ENCODE data around the gene ADGRB3. TPM values are rescaled to one million over a fixed set of nuclear protein-coding genes. Genes with fewer than 3 reads are reported as not detected.

The ADGRB3 gene
- total and polyA plus RNA-seq, 10 donors, result 0.09 to 4.1 (median 1.1) TPM

GRCh38 chr6:69096681-69097080 lies 461.6 kb downstream of the ADGRB3 start:
- no peak for TF ChIP-seq POLR2AphosphoS5 (IDR thresholded peaks at IDR 0.05)
- no peak for TF ChIP-seq POLR2A (IDR thresholded peaks at IDR 0.05)
- TF ChIP-seq CTCF (IDR thresholded peaks at IDR 0.05 in 8 of 11, conservative IDR thresholded peaks at IDR 0.05 in 3 of 11), result no peak
- Histone ChIP-seq H3K9me3 (peaks cover 0 to 6% (median 0%) of the 10 kb centered on the region in 8 donors), H3K4me3 (no peak overlapping the region), H3K27me3 (replicated peaks in 1 of 7) (no peaks in the 10 kb centered on the region), H3K27ac (no peak overlapping the region), H3K4me1 (no peaks in the 10 kb centered on the region), H3K36me3 (no peaks in the 10 kb centered on the region)
- WGBS, 5 donors, result 77 to 96% (median 88%) methylated on average over 1 of the region's 1 CpG
- no peak for DNase-seq
- intact Hi-C loops (cut with DNase I; ENCODE audit: low total_unique reads), result no loop called here

GRCh38 chr6:69097948-69098347 lies 462.9 kb downstream of the ADGRB3 start:
- Histone ChIP-seq H3K9me3 (peaks cover 0 to 6% (median 0%) of the 10 kb centered on the region in 8 donors), H3K36me3 (no peaks in the 10 kb centered on the region), H3K4me3 (no peak overlapping the region), H3K27ac (no peak overlapping the region), H3K27me3 (replicated peaks in 1 of 7) (no peaks in the 10 kb centered on the region), H3K4me1 (no peaks in the 10 kb centered on the region)
- DNase-seq, result no peak
- TF ChIP-seq POLR2AphosphoS5 (IDR thresholded peaks at IDR 0.05) (no peak), CTCF (IDR thresholded peaks at IDR 0.05 in 8 of 11, conservative IDR thresholded peaks at IDR 0.05 in 3 of 11) (no peak)
- intact Hi-C loops (cut with DNase I; ENCODE audit: low total_unique reads), result no loop called here

- no peak for DNase-seq
- intact Hi-C loops (cut with DNase I; ENCODE audit: low total_unique reads), result no loop called here
- no peak overlapping the region for H3K4me3 ChIP-seq
These were observed 463.8 kb downstream of the ADGRB3 start for GRCh38 chr6:69098910-69099309.

GRCh38 chr6:69100772-69101171 lies 465.7 kb downstream of the ADGRB3 start:
- no peaks in the 10 kb centered on the region for H3K4me1 ChIP-seq
- no peaks in the 10 kb centered on the region for H3K27me3 ChIP-seq (replicated peaks in 1 of 7)
- H3K27ac ChIP-seq, result no peak overlapping the region
- intact Hi-C loops (cut with DNase I; ENCODE audit: low total_unique reads), result no loop called here
- no peak overlapping the region for H3K4me3 ChIP-seq
- no peak for DNase-seq
- TF ChIP-seq POLR2AphosphoS5 (IDR thresholded peaks at IDR 0.05) (no peak), CTCF (IDR thresholded peaks at IDR 0.05 in 8 of 11, conservative IDR thresholded peaks at IDR 0.05 in 3 of 11) (no peak), POLR2A (IDR thresholded peaks at IDR 0.05) (no peak)
- WGBS, 5 donors, result 83 to 96% (median 89%) methylated on average over 2 to 3 of the region's 3 CpGs
- H3K36me3 ChIP-seq, result no peaks in the 10 kb centered on the region
- H3K9me3 ChIP-seq, result peaks cover 0 to 6% (median 0%) of the 10 kb centered on the region in 8 donors

More at GRCh38 chr6:69098910-69099309, 463.8 kb downstream of the ADGRB3 start:
- Histone ChIP-seq H3K4me1 (no peaks in the 10 kb centered on the region), H3K27ac (no peak overlapping the region), H3K9me3 (peaks cover 0 to 6% (median 0%) of the 10 kb centered on the region in 8 donors), H3K36me3 (no peaks in the 10 kb centered on the region), H3K27me3 (replicated peaks in 1 of 7) (no peaks in the 10 kb centered on the region)
- no peak for TF ChIP-seq CTCF (IDR thresholded peaks at IDR 0.05 in 8 of 11, conservative IDR thresholded peaks at IDR 0.05 in 3 of 11)
- no peak for TF ChIP-seq POLR2A (IDR thresholded peaks at IDR 0.05)
- no peak for TF ChIP-seq POLR2AphosphoS5 (IDR thresholded peaks at IDR 0.05)

Data from spleen (tissue), 11 donors.